PC-3 (cell line): ENCODE data around the gene GRK2. TPM values are rescaled to one million over a fixed set of nuclear protein-coding genes. Genes with fewer than 3 reads are reported as not detected.

ENCODE experiments used
- ATAC-seq: fragments of 200-7000 bp; cut with Tn5 transposase; 2 replicates; pipeline ENCODE4 v1.9.1; 2020; ENCODE audit warnings: mild to moderate bottlenecking, moderate library complexity
- BruUV-seq: library from RNA; stranded (reverse); fragments of 400-500 nt; replicated peaks from 2 replicates; lab custom pipeline; 2021; lab: Mats Ljungman, UMichigan
- CTCF ChIA-PET: fragments of 300-600 bp; sonication (Branson Sonifier 250); formaldehyde crosslinking; loops from one replicate; lab custom pipeline; 2022; ENCODE audit warnings: antibody characterized with exemption; lab: Charles Lee
- POLR2A ChIA-PET: fragments of 300-600 bp; sonication (Branson Sonifier 250); formaldehyde crosslinking; loops from one replicate; lab custom pipeline; 2022; ENCODE audit warnings: antibody characterized with exemption; ENCODE audit not compliant: unreplicated experiment; lab: Charles Lee
- DNase-seq: peaks from one replicate; pipeline ENCODE4 v3.0.0-alpha.2; 2015
- H2AFZ ChIP-seq: fragments of 300-600 bp; sonication (generic); 2 replicates; pipeline ENCODE4 v1.6.0; 2016; ENCODE audit warnings: antibody characterized with exemption, low read length
- H3F3A ChIP-seq: fragments of 300-600 bp; sonication (generic); one replicate; pipeline ENCODE4 v1.6.0; 2017; ENCODE audit warnings: antibody characterized with exemption, low read length, control low read depth, mild to moderate bottlenecking; ENCODE audit not compliant: unreplicated experiment
- H3K27ac ChIP-seq: fragments of 300-600 bp; sonication (generic); 2 replicates; pipeline ENCODE4 v1.5.1; 2016; ENCODE audit warnings: mild to moderate bottlenecking, low read length
- H3K27me3 ChIP-seq: fragments of 300-600 bp; sonication (generic); 2 replicates; pipeline ENCODE4 v1.6.1; 2016; ENCODE audit warnings: low read length, mixed read lengths
- H3K36me3 ChIP-seq: fragments of 300-600 bp; sonication (generic); 2 replicates; pipeline ENCODE4 v1.6.1; 2016; ENCODE audit warnings: low read depth, mixed run types, low read length, mixed read lengths
- H3K4me1 ChIP-seq: fragments of 300-600 bp; sonication (generic); 2 replicates; pipeline ENCODE4 v1.5.1; 2016; ENCODE audit warnings: low read length; ENCODE audit not compliant: insufficient read depth
- H3K4me2 ChIP-seq: fragments of 300-600 bp; sonication (generic); 2 replicates; pipeline ENCODE4 v1.6.0; 2016; ENCODE audit warnings: low read length
- H3K4me3 ChIP-seq: fragments of 300-600 bp; sonication (generic); 2 replicates; pipeline ENCODE4 v1.5.1; 2016; ENCODE audit warnings: mild to moderate bottlenecking, low read length, mixed read lengths
- H3K79me2 ChIP-seq: fragments of 300-600 bp; sonication (generic); 2 replicates; pipeline ENCODE4 v1.6.1; 2017; ENCODE audit warnings: low read length, mixed read lengths
- H3K9ac ChIP-seq: fragments of 300-600 bp; sonication (generic); 2 replicates; pipeline ENCODE4 v1.6.0; 2016; ENCODE audit warnings: mild to moderate bottlenecking, low read length
- H3K9me2 ChIP-seq: fragments of 300-600 bp; sonication (generic); replicated peaks from 2 replicates; pipeline ENCODE4 v1.6.1; 2016; ENCODE audit warnings: mixed run types, low read length, mixed read lengths
- H3K9me3 ChIP-seq: fragments of 300-600 bp; sonication (generic); 2 replicates; pipeline ENCODE4 v1.6.1; 2016; ENCODE audit warnings: low read length, mixed read lengths
- H4K20me1 ChIP-seq: fragments of 300-600 bp; sonication (generic); 2 replicates; pipeline ENCODE4 v1.6.1; 2016; ENCODE audit warnings: low read length, mixed read lengths
- CTCF ChIP-seq: fragments of 300-600 bp; sonication (generic); conservative IDR thresholded peaks from 2 replicates; pipeline ENCODE4 v1.5.1; 2017; ENCODE audit warnings: antibody characterized with exemption, low read depth, mild to moderate bottlenecking, low read length
- EZH2 ChIP-seq: fragments of 300-600 bp; sonication (generic); IDR thresholded peaks from one replicate; pipeline ENCODE4 v1.6.1; 2017; ENCODE audit warnings: antibody characterized with exemption, mild to moderate bottlenecking, low read length; ENCODE audit not compliant: unreplicated experiment
- EZH2phosphoT487 ChIP-seq: fragments of 300-600 bp; sonication (generic); IDR thresholded peaks from 2 replicates; pipeline ENCODE4 v1.6.1; 2018; ENCODE audit warnings: mild to moderate bottlenecking, antibody characterized with exemption, low read length, borderline replicate concordance
- intact Hi-C: fragments of 100-400 bp; cut with micrococcal nuclease; formaldehyde crosslinking; loops from 2 replicates; pipeline ENCODE4 v1.9.0; 2023
- total RNA-seq: library from RNA; depleted of rRNA; stranded (reverse); fragments of >200 nt; gene quantifications from 2 replicates; pipeline ENCODE4 v1.2.3, GENCODE V29; 2014

The GRK2 gene
- total RNA-seq, 1 experiment from 2014 or later = 103 TPM

DNA sequence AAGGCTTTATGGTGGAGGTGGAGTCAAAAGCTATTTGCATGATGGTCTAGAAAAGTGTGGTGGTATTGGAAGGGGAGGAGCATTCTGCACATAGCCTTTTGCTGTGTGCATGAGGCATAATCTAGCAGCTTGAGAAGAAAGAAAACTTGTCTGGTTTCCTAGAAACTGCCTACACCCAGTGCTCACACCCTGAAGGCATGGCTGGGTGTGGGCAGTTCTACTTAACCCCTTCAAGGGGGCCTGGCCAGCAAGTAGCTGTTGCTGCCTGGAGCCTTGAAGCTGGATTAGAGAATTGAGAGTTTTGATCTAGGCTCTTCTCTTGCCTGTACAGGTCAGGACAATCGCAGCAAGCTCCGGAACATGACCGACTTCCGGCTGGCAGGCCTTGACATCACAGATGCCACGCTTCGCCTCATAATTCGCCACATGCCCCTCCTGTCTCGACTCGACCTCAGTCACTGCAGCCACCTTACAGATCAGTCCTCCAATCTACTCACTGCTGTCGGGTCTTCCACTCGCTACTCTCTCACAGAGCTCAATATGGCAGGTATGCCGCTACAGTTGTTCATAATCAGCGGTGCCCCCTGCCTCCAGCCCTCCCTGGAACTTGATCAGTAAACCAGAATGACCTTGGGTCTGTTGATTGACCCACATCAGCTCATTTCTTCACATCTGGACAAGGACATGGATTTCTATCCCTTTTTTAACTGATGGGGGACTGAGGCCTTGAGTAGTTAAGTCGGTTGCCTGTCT, 12.2 kb upstream of the GRK2 start:
- H3K79me2 ChIP-seq = peaks cover 27% of the 10 kb centered on the region
- BruUV-seq = no TSS peak
- intact Hi-C loops = no loop called here
- H3K9me2 ChIP-seq = no peaks in the 10 kb centered on the region
- peaks cover 12% of the 10 kb centered on the region for H3F3A ChIP-seq
- H3K27ac ChIP-seq = no peak overlapping the region
- H3K27me3 ChIP-seq = no peaks in the 10 kb centered on the region
- DNase-seq = no peak
- H3K9me3 ChIP-seq = no peaks in the 10 kb centered on the region
- H4K20me1 ChIP-seq = peaks cover 10% of the 10 kb centered on the region; the same call in 1 of the 2 replicates
- TF ChIP-seq EZH2phosphoT487 = no peak
- no peak for TF ChIP-seq CTCF
- TF ChIP-seq EZH2 = no peak
- ATAC-seq = no peak
- H3K4me1 ChIP-seq = peaks cover 6% of the 10 kb centered on the region
- H2AFZ ChIP-seq = no peak overlapping the region
- peaks cover 74% of the 10 kb centered on the region for H3K36me3 ChIP-seq
- ChIA-PET POLR2A (no interaction called here), CTCF (no interaction called here)
- H3K4me2 ChIP-seq = no peak overlapping the region
- H3K4me3 ChIP-seq = no peak overlapping the region
- H3K9ac ChIP-seq = no peak overlapping the region

- no peak overlapping the region for H3K9ac ChIP-seq
- H3K9me2 ChIP-seq = no peaks in the 10 kb centered on the region
- intact Hi-C loops = no loop called here
- H4K20me1 ChIP-seq = peaks cover 6% of the 10 kb centered on the region; the same call in 1 of the 2 replicates
- H3K4me3 ChIP-seq = no peak overlapping the region
- peaks cover 20% of the 10 kb centered on the region; the same call in 1 of the 2 replicates for H3K79me2 ChIP-seq
- H3K4me2 ChIP-seq = no peak overlapping the region
- DNase-seq = no peak
- H3F3A ChIP-seq = peaks cover 12% of the 10 kb centered on the region
- no peaks in the 10 kb centered on the region for H3K4me1 ChIP-seq
- H3K36me3 ChIP-seq = peaks cover 66% of the 10 kb centered on the region
- ChIA-PET CTCF (no interaction called here), POLR2A (interaction anchor here (0.6 kb wide), 1 partner anchor 11 kb away, joined by 4 read pairs; no protein-coding TSS in a partner anchor)
- ATAC-seq = no peak
- no peak overlapping the region for H3K27ac ChIP-seq
- H2AFZ ChIP-seq = no peak overlapping the region
- TF ChIP-seq CTCF (no peak), EZH2 (no peak), EZH2phosphoT487 (no peak)
- H3K27me3 ChIP-seq = no peaks in the 10 kb centered on the region
- no peaks in the 10 kb centered on the region for H3K9me3 ChIP-seq
- no TSS peak for BruUV-seq
Observed at GRCh38 chr11:67254798-67255197, 11.5 kb upstream of the GRK2 start.

GRCh38 chr11:67255353-67255752, 10.9 kb upstream of the GRK2 start:
- ChIA-PET POLR2A (interaction anchor here (0.6 kb wide), 1 partner anchor 11 kb away, joined by 4 read pairs; no protein-coding TSS in a partner anchor), CTCF (no interaction called here)
- H3K4me3 ChIP-seq = no peak overlapping the region
- H3K27me3 ChIP-seq = no peaks in the 10 kb centered on the region
- TF ChIP-seq CTCF (no peak), EZH2 (no peak), EZH2phosphoT487 (no peak)
- peaks cover 14% of the 10 kb centered on the region; the same call in 1 of the 2 replicates for H3K79me2 ChIP-seq
- no peak overlapping the region for H2AFZ ChIP-seq
- ATAC-seq (no peak), DNase-seq (no peak)
- no peaks in the 10 kb centered on the region for H3K4me1 ChIP-seq
- peaks cover 6% of the 10 kb centered on the region; the same call in 1 of the 2 replicates for H4K20me1 ChIP-seq
- no peaks in the 10 kb centered on the region for H3K9me3 ChIP-seq
- peaks cover 12% of the 10 kb centered on the region for H3F3A ChIP-seq
- H3K9ac ChIP-seq = no peak overlapping the region
- H3K36me3 ChIP-seq = peaks cover 61% of the 10 kb centered on the region
- no peak overlapping the region for H3K4me2 ChIP-seq
- H3K27ac ChIP-seq = no peak overlapping the region
- intact Hi-C loops = no loop called here
- no TSS peak for BruUV-seq
- no peaks in the 10 kb centered on the region for H3K9me2 ChIP-seq
